Progenitor cell of endocrine pancreas (in vitro differentiated cells): Measurements from ENCODE around the gene TSKU. TPM values are rescaled to one million over a fixed set of nuclear protein-coding genes. Genes with fewer than 3 reads are reported as not detected.

Source experiments
- DNase-seq: peaks from one replicate; pipeline ENCODE4 v3.0.0; 2021; ENCODE audit warnings: low spot score; ENCODE audit not compliant: unreplicated experiment
- H3K27ac Mint-ChIP-seq: 2 replicates; pipeline ENCODE4 v1.8.0; 2021; ENCODE audit warnings: mild to moderate bottlenecking, moderate library complexity, mixed read lengths
- H3K27me3 Mint-ChIP-seq: 2 replicates; pipeline ENCODE4 v1.8.0; 2021; ENCODE audit warnings: mixed read lengths
- H3K36me3 Mint-ChIP-seq: 2 replicates; pipeline ENCODE4 v1.8.0; 2022; ENCODE audit warnings: mixed read lengths; ENCODE audit not compliant: insufficient read depth
- H3K4me1 Mint-ChIP-seq: 2 replicates; pipeline ENCODE4 v1.8.0; 2021; ENCODE audit warnings: low read depth, mixed read lengths
- H3K4me3 Mint-ChIP-seq: 2 replicates; pipeline ENCODE4 v1.8.0; 2021; ENCODE audit warnings: low read depth, mild to moderate bottlenecking, moderate library complexity, mixed read lengths
- H3K9me3 Mint-ChIP-seq: 2 replicates; pipeline ENCODE4 v1.8.0; 2021; ENCODE audit warnings: low read depth, mixed read lengths
- CTCF ChIP-seq: fragments of 200-600 bp; sonication (generic); IDR thresholded peaks from one replicate; pipeline ENCODE4 v1.5.0; 2021; ENCODE audit warnings: antibody characterized with exemption, mild to moderate bottlenecking; ENCODE audit not compliant: unreplicated experiment
- total RNA-seq: library from RNA; stranded (reverse); gene quantifications from 2 replicates; pipeline ENCODE4 v1.2.1, GENCODE V29; 2021

Gene TSKU
- total RNA-seq, 1 donor from 2014 or later: 29.8 TPM

GRCh38 chr11:76753449-76753848 lies 29.7 kb upstream of the TSKU start:
- no peaks in the 10 kb centered on the region for H3K9me3 Mint-ChIP-seq
- H3K36me3 Mint-ChIP-seq: no peaks in the 10 kb centered on the region
- no peak for TF ChIP-seq CTCF
- H3K4me1 Mint-ChIP-seq: peaks cover under 1% of the 10 kb centered on the region
- no peak for DNase-seq
- peaks cover 13% of the 10 kb centered on the region for H3K27me3 Mint-ChIP-seq
- no peak overlapping the region for H3K4me3 Mint-ChIP-seq
- H3K27ac Mint-ChIP-seq: no peak overlapping the region

DNA sequence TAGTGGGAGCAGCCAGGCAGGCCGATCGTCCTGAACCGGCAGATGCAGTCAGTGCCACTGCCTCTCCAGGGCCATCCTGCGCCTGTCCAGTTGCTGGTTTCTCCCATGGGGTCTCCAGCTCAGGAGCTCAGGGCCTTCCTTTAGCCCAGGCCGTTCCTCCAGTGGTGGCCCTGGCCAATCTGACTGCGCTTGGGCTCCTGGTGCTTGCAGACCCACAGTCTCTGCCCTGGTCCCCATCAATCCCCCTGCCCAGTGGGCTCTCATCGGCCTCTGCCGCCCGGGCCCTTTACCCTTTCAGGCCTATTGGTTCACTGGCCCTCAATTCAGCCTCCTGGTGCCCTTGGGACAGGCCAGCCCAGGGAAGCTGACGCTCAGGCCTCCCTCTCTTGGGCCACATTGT lies 29.2 kb upstream of the TSKU start:
- Mint-ChIP-seq H3K4me3 (no peak overlapping the region), H3K9me3 (no peaks in the 10 kb centered on the region), H3K27me3 (peaks cover 18% of the 10 kb centered on the region), H3K36me3 (no peaks in the 10 kb centered on the region), H3K27ac (no peak overlapping the region), H3K4me1 (no peaks in the 10 kb centered on the region)
- DNase-seq: no peak
- no peak for TF ChIP-seq CTCF

DNA sequence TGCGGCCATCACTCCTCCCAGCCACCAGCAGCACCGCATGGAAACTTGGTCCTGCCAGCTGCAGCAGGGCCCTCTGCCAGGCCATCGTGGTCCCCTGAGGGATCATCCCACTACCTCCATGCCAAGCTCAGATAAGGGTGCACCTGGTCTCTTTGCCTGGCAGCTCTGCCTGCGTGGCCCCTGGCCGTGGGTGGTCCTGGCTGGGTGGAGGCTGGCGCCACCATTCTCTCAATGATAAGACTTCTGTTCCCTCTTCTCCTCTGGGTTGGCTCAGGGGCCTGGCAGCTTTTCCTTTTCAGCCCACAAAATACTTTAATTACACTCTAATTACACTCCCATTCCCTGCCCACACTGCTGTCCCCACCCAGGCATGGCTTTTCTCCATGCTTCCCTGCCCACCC lies 26.8 kb upstream of the TSKU start:
- H3K27ac Mint-ChIP-seq: no peak overlapping the region
- H3K4me1 Mint-ChIP-seq: no peaks in the 10 kb centered on the region
- TF ChIP-seq CTCF: no peak
- peaks cover 18% of the 10 kb centered on the region for H3K27me3 Mint-ChIP-seq
- no peaks in the 10 kb centered on the region for H3K36me3 Mint-ChIP-seq
- no peaks in the 10 kb centered on the region for H3K9me3 Mint-ChIP-seq
- DNase-seq: no peak
- no peak overlapping the region for H3K4me3 Mint-ChIP-seq

DNA sequence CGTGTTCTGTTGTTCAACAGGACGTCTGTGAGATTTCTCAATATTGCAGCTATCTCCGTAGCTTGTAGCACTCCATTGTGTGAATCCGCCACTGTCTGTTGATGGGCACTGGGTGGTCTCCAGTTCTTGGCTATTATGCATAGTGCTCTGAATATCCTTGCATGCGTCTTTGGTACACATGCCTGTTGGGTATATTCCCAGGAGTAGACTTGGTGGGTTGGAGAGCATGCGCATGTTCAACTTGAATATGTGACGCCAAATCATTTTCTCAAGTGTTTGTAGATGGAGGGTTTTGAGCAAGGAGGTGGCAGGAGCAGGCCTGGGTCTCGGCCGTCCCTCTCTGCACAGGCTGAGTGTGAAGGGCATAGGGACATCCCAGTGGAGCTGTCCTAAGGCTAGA lies 24.8 kb upstream of the TSKU start:
- H3K4me1 Mint-ChIP-seq: peaks cover 4% of the 10 kb centered on the region
- H3K27ac Mint-ChIP-seq: peak overlapping the region; percentile 12
- TF ChIP-seq CTCF: no peak
- DNase-seq: no peak
- no peak overlapping the region for H3K4me3 Mint-ChIP-seq
- H3K27me3 Mint-ChIP-seq: peaks cover 11% of the 10 kb centered on the region
- H3K36me3 Mint-ChIP-seq: no peaks in the 10 kb centered on the region
- no peaks in the 10 kb centered on the region for H3K9me3 Mint-ChIP-seq

GRCh38 chr11:76759092-76759491 lies 24.1 kb upstream of the TSKU start:
- Mint-ChIP-seq H3K27me3 (peaks cover 11% of the 10 kb centered on the region), H3K27ac (no peak overlapping the region), H3K36me3 (no peaks in the 10 kb centered on the region), H3K9me3 (no peaks in the 10 kb centered on the region), H3K4me1 (peaks cover 4% of the 10 kb centered on the region), H3K4me3 (no peak overlapping the region)
- TF ChIP-seq CTCF: no peak
- no peak for DNase-seq
